ENCODE data around the gene GADD45G.

The GADD45G gene

GRCh38 chr9:89625721-89626687 lies 21.2 kb downstream of the GADD45G start:
- no peak for TF ChIP-seq REST (IDR thresholded peaks at IDR 0.05; ENCODE audit: low read depth)
- no peak for TF ChIP-seq TAF1 (IDR thresholded peaks at IDR 0.05; ENCODE audit: low read depth)
- no peak for TF ChIP-seq ZBTB7A (IDR thresholded peaks at IDR 0.05; ENCODE audit: low read depth)
- no peak for TF ChIP-seq EGR1 (IDR thresholded peaks at IDR 0.05)
- no peak for TF ChIP-seq TEAD4 (IDR thresholded peaks at IDR 0.05)
- no peak for TF ChIP-seq CREB1 (IDR thresholded peaks at IDR 0.05; ENCODE audit: low read depth)
- TF ChIP-seq USF1 (IDR thresholded peaks at IDR 0.05) = no peak
- TF ChIP-seq CEBPB (IDR thresholded peaks at IDR 0.05) = no peak

GRCh38 chr9:89626741-89627265 lies 22.0 kb downstream of the GADD45G start:
- no peak for TF ChIP-seq EP300 (IDR thresholded peaks at IDR 0.05; ENCODE audit: borderline replicate concordance)
- TF ChIP-seq TAF1 (IDR thresholded peaks at IDR 0.05; ENCODE audit: low read depth) = no peak
- TF ChIP-seq TEAD4 (IDR thresholded peaks at IDR 0.05) = no peak
- no peak for TF ChIP-seq ZBTB7A (IDR thresholded peaks at IDR 0.05; ENCODE audit: low read depth)
- TF ChIP-seq REST (IDR thresholded peaks at IDR 0.05; ENCODE audit: low read depth) = no peak
- TF ChIP-seq USF1 (IDR thresholded peaks at IDR 0.05) = no peak
- no peak for TF ChIP-seq YY1 (IDR thresholded peaks at IDR 0.05; ENCODE audit: low read depth)
- no peak for TF ChIP-seq EGR1 (IDR thresholded peaks at IDR 0.05)
- no peak for TF ChIP-seq FOXM1 (IDR thresholded peaks at IDR 0.05; ENCODE audit: borderline replicate concordance, low read depth)
- no peak for TF ChIP-seq TCF12 (IDR thresholded peaks at IDR 0.05; ENCODE audit: low read depth)
- TF ChIP-seq RAD21 (IDR thresholded peaks at IDR 0.05; ENCODE audit: low read depth) = no peak
- no peak for TF ChIP-seq NFIC (IDR thresholded peaks at IDR 0.05)
- TF ChIP-seq CEBPB (IDR thresholded peaks at IDR 0.05) = no peak
- no peak for TF ChIP-seq MAX (IDR thresholded peaks at IDR 0.05)
- TF ChIP-seq CREB1 (IDR thresholded peaks at IDR 0.05; ENCODE audit: low read depth) = no peak

- TF ChIP-seq EP300 (IDR thresholded peaks at IDR 0.05; ENCODE audit: borderline replicate concordance) = no peak
- TF ChIP-seq TEAD4 (IDR thresholded peaks at IDR 0.05) = no peak
- TF ChIP-seq TAF1 (IDR thresholded peaks at IDR 0.05; ENCODE audit: low read depth) = no peak
- TF ChIP-seq YY1 (IDR thresholded peaks at IDR 0.05; ENCODE audit: low read depth) = no peak
- TF ChIP-seq TCF12 (IDR thresholded peaks at IDR 0.05; ENCODE audit: low read depth) = no peak
- no peak for TF ChIP-seq MAX (IDR thresholded peaks at IDR 0.05)
These were observed 23.8 kb downstream of the GADD45G start for GRCh38 chr9:89628601-89629000.

GRCh38 chr9:89629081-89629976 lies 24.5 kb downstream of the GADD45G start:
- TF ChIP-seq NFIC (IDR thresholded peaks at IDR 0.05) (no peak), TEAD4 (IDR thresholded peaks at IDR 0.05) (no peak), CREB1 (IDR thresholded peaks at IDR 0.05; ENCODE audit: low read depth) (no peak), ZBTB7A (IDR thresholded peaks at IDR 0.05; ENCODE audit: low read depth) (no peak)

GRCh38 chr9:89630508-89630907 lies 25.7 kb downstream of the GADD45G start:
- TF ChIP-seq TEAD4 (IDR thresholded peaks at IDR 0.05) (no peak), MAX (IDR thresholded peaks at IDR 0.05) (no peak), EGR1 (IDR thresholded peaks at IDR 0.05) (no peak), ZBTB7A (IDR thresholded peaks at IDR 0.05; ENCODE audit: low read depth) (no peak), RAD21 (IDR thresholded peaks at IDR 0.05; ENCODE audit: low read depth) (no peak), NFIC (IDR thresholded peaks at IDR 0.05) (no peak), CREB1 (IDR thresholded peaks at IDR 0.05; ENCODE audit: low read depth) (no peak), TAF1 (IDR thresholded peaks at IDR 0.05; ENCODE audit: low read depth) (no peak), EP300 (IDR thresholded peaks at IDR 0.05; ENCODE audit: borderline replicate concordance) (no peak), USF1 (IDR thresholded peaks at IDR 0.05) (no peak), CEBPB (IDR thresholded peaks at IDR 0.05) (no peak), REST (IDR thresholded peaks at IDR 0.05; ENCODE audit: low read depth) (no peak), FOXM1 (IDR thresholded peaks at IDR 0.05; ENCODE audit: borderline replicate concordance, low read depth) (no peak), YY1 (IDR thresholded peaks at IDR 0.05; ENCODE audit: low read depth) (no peak), TCF12 (IDR thresholded peaks at IDR 0.05; ENCODE audit: low read depth) (no peak)

Data from Ishikawa (cell line).